Suppressor macrophage (primary cell): ENCODE results near the gene SMIM22.
"Not testable (repeated sequence)": the region's sequence is repeated elsewhere in the genome, so short reads cannot be mapped to it uniquely, and the experiment has no call there.

ENCODE experiments used
- DNase-seq, 4 experiments: peaks; one replicate each; pipeline ENCODE4 v3.0.0-alpha.2; 2020 to 2022

The SMIM22 gene

GRCh38 chr16:4769306-4769638 is 25.9 kb upstream of the SMIM22 start:
- no peak for DNase-seq

DNA sequence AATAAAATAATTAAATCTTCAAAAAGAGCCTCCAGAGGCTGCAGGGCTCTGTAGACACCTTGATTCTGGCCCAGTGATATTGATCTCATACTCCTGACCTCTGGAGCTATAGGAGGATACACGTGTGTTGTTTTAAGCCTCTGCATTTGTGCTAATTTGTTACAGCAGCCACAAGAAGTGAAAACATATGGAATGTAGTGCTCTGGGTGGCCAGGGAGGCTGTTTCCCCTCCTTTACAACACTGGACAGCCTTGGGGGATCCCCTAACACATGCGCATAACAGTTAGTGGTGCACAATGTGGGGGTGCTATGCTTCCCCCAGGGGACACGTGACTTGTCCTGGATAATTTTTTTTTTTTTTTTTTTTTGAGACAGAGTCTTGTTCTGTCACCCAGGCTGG is 23.5 kb upstream of the SMIM22 start:
- no peak for DNase-seq

GRCh38 chr16:4772351-4772750 is 22.8 kb upstream of the SMIM22 start:
- DNase-seq = no peak

GRCh38 chr16:4775005-4775404 is 20.2 kb upstream of the SMIM22 start:
- DNase-seq = no peak

DNA sequence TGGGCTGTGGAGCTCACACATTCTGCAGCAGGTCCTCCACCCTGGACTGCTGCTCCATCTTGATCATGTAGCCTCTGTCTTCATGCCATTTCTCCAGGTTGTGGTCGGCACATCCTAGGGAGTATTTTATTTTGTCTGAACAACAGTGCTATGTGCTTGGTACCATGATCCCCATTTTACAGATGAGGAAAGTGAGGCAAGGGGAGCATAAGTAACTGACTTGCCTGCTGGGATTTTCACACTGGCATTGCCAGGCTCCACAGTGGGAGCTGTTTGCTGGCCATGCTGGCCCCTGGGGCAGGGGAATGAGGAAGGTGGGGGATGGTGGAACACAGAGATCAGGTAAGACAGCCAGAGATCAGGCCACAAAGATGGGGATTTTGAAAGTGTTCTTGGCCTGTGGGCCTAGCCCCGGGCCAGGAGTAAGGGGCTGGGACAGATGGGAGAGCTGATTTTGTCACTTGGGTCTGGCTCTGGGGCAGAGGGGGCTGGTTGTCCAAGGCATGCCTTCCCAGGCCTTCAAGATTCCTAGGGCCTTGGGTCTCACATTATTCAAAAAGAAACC is 18.9 kb upstream of the SMIM22 start:
- DNase-seq = no peak

DNA sequence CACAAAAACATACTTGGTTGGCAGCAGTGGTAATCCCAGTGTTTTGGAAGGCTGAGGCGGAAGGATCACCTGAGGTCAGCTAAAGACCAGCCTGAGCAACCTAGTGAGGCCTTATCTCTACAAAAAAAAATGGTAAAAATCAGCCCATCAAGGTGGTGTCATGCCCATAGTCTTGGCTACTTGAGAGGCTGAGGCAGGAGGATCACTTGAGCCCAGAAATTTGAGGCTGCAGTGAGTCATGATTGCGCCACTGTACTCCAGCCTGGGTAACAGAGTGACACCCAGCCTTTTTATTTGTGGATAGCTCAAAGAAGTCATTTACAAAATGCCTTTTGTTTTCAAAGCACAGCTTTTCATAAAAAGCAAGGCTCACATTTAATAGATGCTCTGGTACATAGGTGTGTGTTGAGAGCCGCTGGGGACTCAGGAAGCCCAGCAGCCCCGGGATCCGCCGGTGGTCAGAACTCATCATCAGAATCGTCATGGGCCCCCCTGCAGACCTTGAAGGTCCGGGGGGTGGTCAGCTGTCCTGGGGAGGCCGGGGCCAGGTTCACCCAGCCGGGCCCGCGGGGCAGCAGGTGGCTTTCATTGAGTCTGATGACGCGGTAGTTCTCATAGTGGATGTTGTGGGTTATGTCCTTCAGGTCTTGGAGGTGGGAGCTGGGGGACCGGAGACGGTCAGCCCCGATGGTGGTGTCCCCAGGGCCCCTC is 17.7 kb upstream of the SMIM22 start:
- DNase-seq = no peak

GRCh38 chr16:4778050-4778392 is 17.1 kb upstream of the SMIM22 start:
- DNase-seq = no peak

- DNase-seq = peak in 1 of 4 experiments; percentile 4
Measured at GRCh38 chr16:4780235-4780634, 14.9 kb upstream of the SMIM22 start.

DNA sequence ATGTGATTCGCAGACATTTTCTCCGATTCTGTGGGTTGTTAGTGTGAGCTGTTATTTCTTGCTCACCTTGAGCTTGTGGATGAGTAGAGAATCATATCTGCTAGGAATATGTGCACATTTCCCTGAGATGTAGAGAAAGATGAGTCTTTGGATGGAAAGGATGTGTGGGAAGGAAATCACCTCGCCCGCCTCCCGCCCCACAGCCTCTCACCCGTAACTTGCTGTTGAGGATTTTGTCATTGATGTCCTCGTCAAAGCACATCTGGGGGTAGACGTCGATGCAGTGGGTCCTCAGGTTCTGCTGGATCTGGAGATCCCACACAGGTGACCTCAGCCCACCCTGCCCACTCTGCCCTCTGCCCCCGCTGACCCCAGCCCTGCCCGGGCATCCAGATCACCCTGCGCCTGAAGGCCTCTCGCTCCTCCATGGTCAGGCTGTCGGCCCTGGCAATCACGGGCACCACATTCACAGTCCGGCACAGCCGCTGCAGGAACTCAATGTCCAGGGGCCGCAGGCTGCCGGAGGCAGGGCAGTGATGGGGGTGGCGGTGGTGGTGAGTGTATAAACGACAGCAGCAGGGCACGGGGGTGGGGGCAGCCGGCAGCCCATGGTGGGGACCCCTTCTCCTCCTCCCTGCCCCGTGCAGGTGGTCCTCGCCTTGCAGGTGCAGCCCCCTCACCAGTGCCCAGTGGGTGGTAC is 11.8 kb upstream of the SMIM22 start:
- no peak for DNase-seq

DNA sequence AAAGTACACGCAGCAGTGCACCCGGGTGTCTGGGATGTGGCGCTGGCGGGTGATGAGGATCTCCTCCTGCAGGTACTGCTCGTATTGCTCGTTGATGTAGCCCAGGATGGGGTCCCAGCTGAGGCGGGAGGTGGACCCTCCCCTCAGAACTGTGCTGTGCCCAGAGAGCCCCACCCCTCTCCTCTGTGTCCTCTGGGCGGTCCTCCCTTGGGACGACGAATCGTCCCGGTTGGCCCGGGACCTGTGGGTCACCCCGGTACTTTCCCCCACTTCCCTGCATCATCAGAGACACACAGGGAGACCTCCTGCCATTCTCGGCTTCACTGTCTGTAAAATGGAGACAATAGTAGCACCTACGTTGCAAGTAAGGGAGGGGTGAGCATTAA is 11.2 kb upstream of the SMIM22 start:
- DNase-seq = no peak

DNA sequence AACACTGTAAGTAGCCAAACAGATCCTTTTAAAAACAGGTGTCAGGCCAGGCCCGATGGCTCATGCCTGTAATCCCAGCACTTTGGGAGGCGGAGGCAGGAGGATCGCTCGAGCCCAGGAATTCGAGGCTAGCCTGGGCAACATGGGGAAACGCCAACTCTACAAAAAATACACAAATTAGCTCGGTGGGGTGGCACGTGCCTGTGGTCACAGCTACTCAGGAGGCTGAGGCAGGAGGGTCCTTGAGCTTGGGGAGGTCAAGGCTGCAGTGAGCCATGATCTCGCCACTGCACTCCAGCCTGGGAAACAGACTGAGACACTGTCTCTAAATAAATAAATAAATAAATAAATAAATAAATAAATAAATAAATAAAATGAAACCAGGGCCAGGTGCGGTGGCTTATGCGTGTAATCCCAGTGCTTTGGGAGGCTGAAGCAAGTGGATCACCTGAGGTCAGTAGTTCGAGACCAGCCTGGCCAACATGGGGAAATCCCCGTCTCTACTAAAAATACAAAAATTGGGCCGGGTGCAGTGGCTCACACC is 10.7 kb upstream of the SMIM22 start:
- not testable (repeated sequence) for DNase-seq

- DNase-seq = no peak
Measured at GRCh38 chr16:4785758-4786433, 9.3 kb upstream of the SMIM22 start.

DNA sequence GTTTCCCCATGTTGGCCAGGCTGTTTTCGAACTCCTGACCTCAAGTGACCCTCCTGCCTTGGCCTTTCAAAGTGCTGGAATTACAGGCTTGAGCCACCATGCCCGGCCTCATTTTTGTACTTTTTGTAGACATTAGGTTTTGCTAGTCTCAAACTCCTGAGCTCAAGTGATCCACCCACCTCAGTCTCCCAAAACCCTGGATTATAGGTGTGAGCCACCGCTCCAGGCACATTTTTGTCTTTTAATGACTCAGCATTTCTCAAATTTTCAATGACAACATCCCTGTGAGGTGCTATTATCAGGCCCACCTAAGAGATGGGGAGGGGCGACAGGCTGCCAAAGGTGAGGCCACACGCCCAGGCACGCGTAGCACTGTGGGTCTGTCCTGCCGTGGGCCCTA is 8.1 kb upstream of the SMIM22 start:
- DNase-seq = no peak

DNA sequence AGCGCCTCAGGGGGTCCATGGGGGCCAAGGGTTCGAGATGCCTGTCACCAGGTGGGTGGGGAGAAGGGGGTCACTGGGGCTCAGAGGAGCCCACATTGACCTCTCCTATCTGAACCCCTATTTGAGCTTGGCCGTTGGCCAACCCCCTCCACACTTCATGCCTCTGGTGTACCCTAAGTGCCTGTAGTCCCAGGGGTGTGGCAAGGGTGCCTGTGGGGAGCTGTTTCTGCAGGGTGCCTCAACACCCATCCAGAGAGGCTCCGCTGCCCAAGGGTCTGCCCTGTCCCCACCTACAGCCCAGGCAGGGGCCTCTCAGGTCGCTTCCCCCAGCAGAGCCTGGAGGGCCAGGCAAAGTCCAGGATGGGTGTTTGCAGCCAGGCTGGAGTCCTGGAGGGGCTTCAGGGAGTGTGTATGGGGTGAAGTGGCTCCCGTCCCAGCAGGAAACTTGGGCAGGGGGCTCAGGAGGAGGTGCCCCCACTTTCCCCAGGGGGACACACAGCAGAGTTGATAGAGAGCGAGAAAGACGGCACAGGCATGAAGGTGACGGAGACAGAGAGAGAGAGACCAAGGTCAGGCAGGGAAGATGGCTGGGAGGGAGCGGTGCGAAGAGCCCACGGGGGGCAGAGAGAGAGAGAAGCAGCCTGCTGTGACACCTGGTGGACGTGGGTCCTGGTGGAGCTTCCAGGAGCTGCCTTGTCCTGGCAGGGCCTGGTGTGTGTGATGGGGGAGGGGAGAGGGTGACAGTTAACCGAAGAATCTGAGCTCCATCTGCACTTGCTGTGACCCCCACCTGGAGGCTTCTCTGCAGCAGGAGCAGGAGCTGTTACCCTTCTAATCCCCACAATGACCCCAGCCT is 7.3 kb upstream of the SMIM22 start, which contains the start of gene SEPTIN12:
SEPTIN12 (minus strand) TSS at position 719 of the 856 bp plus-strand sequence; CDS start at position 19, 700 bp downstream.
- DNase-seq = no peak

DNA sequence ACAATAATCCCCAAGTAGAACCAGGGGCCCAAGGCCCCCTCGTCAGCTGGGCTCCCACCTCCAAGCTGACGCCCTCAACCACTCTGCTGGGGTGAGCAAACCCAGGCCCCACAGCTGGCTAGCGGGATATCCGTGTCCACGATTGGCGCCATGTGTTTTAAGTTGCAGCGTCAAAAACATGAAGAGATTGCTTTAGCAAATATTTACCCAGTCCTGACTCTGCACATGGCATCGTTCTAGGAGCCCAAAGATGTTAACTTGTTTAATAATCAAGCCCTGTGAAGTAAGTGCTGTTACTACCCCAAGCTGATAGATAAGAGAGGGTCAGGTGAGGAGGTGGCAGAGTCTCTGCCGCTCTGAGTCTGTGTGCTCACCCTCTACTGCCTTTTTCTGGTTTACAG is 6.7 kb upstream of the SMIM22 start:
- DNase-seq = no peak

- DNase-seq = no peak
Measured at GRCh38 chr16:4788910-4789309, 6.3 kb upstream of the SMIM22 start.

GRCh38 chr16:4790261-4790660 is 4.9 kb upstream of the SMIM22 start:
- DNase-seq = no peak

DNA sequence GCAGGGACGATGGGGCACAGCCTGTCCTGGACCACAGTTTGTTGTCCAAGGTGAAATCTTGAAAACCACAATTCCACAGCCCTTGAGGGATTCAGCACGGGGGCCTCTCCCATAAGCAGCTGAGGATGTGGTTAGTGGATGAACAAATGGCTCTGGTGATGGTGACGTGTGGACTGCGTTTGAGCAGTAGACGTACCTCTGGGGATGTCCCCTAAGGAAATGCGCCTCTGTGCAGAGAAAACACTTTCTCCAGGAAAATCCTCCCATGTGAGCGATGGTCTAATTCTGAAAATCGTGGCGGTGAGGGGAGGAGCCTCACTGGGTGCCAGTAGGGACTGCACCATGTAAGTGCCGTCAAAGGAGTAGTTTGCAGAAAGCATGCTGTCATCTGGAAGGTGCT is 4.3 kb upstream of the SMIM22 start:
- DNase-seq = no peak

GRCh38 chr16:4792951-4793513 is 2.1 kb upstream of the SMIM22 start:
- no peak for DNase-seq

- no peak for DNase-seq
Measured at GRCh38 chr16:4795828-4796572, 831 bp downstream of the SMIM22 start.
